GM21447 (cell line): ENCODE measurements around the gene FSTL4.

ENCODE experiments used
- ATAC-seq: cut with Tn5 transposase; IDR thresholded peaks from one replicate; pipeline ENCODE4 v1.9.1; 2021; ENCODE audit not compliant: unreplicated experiment

The FSTL4 gene

DNA sequence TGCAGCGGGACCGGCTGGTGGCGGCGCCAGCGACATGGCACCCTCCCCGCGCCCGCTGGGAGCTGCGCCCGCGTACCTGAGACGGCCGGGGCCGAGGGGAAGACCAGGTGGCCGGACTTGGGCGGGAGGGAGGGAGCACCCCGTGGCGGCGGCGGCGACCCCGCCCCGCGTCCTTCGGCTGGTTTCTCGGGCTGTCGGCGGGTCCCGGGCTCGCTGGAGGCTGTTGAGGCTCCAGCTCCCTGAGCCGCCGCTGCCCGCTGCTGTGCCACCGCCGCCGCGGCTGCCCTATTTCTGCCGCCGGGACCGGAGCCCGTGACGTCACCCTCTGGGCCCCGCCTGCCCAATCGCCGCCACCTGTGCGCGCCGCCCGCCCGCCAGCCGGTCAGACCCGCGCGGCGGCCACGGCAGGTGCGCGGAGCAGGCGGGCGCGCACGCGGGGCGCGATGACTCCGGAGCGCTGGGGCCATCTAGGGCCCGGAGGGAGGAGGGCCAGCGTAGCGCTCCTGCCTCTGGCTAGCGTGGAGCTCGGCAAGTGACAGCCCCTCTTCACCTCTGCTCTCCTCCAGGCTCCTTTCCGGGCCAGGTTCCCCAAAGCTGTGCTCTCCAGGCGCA, at the start of gene FSTL4:
TSS of gene FSTL4 (minus strand) at position 293 of the 612 bp plus-strand sequence.
- ATAC-seq = no peak

DNA sequence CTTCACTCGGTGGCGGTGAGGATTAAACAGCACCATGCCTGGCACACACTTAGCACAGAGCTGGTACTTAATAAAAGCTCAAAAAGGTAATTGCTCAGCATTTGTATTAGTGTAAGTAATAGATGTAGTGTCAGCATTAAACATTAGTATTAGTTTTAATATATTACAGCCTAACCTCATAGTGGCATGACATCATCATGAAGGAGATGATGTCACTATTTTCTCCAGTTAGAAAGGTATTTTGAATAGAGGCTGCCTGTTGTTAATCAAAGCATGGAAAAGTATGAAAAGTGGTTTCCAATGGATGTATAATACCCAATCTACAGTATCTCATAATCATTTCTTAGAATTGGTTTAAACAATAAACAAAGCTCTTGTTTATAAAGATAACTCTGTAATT, 49.0 kb upstream of the FSTL4 start:
- no peak for ATAC-seq

DNA sequence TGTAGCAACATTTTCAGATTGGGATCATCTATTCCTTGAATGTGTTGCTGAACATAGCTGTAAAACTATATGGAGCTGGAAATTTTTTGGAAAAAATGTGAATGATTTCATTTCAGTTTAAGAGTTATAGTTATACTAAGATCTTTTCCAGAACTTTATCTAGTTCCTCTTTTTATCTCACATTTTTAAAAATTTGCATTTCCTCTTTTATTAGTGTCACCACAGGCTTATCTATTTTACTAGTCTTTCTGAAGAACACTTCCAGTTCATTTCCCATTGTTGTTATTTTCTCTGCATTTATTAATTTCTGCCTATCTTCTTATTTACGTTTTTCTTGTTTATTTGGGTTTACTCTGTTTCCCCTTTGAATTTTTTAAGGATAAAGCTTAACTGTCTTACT, 46.0 kb upstream of the FSTL4 start:
- ATAC-seq = no peak

DNA sequence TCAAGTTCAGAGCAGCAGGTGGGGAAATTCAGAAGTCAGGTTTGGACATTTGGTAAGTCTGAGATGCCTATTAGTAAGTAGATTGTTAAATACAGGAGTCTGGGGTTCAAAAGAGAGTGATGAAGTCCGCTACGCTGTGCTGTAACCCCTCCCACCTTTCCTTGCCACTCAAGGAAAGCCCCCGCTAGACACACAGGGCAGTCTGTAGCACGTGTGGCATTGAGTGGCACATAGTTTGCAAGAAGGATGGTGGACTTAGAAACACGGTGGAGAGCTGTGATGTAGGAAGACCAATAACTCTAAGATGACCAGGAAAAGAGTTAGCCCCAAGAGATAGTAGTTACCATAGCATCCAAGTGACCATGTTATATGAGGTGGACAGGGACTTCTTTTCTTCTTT, 44.7 kb upstream of the FSTL4 start:
- no peak for ATAC-seq

DNA sequence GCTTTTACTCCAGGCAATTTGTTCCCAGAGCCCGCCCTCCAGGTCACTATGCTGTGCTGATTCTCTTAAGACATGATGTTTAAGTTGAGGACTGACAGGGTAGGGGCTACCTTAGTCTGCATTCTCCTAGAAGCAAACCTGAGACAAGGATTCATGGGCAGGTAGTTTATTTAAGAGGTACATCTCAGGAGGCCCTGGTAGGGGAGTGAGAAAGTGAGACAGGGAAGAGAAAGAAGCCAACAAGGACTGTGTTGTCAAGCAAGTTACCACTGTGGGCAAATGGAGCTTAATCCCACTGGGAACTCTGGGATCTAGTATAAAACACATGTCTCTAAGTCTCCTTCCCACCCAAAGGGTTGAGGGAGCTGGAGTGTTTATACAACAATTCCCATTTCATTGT, 43.6 kb upstream of the FSTL4 start:
- ATAC-seq = no peak

DNA sequence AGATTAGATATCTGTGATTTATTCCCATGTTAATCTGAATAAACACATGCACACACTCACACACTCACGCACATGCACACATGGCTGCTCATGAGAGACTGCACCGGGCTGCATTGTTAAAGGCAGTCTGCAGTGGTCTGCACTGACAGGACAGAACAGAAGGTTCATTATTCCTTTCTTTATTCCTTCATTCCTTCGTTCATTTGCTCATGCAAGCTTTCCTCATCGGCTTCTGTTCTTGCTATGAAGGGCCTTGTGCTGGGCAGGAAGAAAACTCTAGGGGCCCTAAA, 41.4 kb upstream of the FSTL4 start:
- no peak for ATAC-seq

DNA sequence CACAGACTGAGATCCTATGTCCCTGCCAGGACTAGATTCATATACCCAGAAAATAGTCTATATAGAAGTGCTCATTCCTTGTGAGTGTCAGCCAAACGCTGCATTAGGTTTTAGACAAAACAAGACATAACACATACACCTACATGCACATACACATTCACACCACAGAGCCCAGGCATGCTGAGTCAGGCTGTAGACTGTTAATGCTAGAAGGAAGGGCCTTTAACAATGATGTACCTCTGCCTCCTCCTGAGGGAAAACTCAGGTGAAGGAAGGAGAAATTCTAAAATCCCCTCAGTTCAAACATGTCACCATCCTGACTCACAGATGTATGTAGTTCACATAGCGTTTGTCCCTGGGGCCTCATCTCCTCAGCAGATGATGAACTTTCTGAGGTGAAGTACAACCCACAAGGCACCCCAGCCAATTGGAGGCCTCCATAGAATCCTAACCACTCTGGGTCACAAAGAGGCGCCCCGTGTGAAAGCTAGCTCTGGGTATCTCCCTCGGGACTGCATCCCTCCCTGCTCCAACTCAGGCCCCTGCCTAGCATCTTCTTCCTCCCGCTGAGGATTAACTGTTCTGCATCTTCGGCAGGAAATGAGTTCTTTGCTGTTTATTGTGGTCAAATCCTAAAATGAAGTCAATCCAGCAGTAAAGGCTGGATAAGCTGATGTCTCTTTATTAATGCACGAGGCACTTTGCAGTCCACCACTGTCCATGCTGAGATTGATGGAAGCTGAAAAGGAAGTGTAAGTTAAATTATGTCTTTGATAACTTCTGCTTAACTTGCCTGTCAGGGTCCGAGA, 40.8 kb upstream of the FSTL4 start:
- no peak for ATAC-seq

DNA sequence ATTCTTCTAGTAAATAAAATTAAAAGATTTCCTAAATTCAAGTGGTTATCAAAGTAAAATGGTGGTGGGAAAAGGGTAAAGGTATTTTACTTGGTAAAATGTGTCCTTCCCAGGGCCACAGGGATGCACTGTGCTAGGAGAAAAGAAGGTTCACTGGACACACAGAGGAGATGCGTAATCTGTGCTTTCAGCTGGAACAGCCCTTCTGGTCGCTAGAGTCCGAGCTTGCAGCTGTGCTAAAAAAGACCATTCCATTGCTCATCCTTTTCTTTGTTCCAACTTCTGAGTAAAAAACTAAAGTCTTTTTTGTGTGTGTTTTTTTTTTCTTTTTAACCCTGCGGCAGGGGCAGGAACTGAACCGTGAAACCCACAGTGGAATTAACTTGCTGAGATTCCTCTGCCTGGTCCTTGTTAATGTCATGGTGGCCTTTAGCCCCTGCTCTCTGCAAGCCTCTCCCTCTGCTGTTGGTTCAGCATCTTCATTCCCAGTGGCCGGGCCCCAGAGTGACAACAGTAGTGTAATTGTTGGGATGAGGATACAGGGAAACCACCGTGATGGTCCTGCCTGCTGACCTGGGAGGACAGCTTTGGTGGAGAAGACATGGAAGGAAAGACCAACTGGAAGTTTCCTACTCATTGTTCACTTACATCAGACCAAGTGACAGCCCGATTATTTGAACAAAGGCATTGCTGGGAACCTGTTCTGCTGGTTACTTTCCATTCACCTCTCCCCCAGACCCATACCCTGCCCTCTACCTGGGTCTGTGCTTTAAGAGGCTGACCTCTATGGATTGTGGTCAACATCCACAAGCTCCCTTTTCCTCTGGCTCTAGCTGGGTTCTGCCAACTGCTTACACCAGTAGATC, 31.9 kb upstream of the FSTL4 start:
- ATAC-seq = no peak

DNA sequence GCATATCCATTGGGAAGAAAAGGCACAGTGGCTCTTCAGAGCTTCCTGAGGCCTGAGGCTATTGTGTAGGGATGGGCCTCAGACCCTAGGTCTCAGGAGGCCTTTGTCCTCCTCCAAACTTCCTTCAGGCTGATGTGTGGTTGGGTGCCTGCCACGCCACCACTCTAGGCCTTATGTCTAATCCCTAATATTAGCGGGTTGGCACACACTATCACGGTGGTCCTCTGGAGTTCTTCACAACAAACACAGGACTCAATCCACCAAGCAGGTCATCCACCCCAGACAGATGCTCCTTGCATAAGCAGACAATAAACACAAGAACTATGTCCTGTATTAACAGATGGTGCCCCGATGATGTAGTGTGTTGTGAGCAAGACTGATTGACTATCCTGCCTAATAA, 31.0 kb upstream of the FSTL4 start:
- no peak for ATAC-seq

DNA sequence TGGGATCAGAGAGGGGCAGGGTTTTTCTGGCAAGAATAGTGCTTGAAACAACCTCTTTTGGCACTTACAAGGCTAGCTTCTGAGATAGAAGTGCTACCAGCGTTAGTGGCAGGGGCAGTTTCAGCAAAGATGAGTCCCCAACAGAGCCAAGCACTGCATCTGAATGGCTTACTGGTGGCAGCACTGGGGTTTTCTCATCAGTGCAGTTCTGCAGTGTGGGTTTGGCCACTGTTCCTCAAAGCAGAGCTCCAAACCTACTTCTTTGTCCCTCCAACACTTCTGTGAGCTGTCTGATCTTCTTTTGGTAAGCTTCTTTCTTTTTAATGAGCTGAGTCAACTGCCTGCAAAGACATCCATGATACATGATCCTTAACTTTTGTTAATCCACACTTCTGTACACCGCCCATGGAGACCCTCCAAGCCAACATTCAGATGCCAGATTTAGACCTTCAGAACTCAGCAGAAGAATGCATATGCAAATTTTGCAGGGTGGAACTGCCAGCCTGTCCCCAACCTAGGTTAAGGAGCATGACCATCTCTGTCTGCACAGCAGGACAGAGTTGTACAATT, 29.9 kb upstream of the FSTL4 start:
- no peak for ATAC-seq

DNA sequence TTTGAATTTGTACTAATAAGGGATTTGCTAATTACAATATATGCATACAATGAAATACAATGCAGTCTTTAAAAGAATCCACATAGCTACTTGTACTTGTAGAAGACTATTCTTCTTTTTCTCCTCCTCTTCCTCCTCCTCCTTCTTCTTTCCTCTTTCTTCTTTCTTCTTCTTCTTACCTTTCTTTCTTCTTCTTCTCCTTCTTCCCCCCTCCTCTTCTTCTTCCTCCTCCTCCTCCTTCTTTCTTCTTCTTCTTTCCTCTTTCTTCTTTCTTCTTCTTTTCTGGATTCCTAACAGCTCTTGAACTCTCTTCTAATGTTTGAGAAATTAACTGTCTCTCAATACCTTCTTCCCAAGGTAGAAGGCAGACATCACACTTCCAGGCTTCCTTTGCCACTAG, 29.3 kb upstream of the FSTL4 start:
- no peak for ATAC-seq

DNA sequence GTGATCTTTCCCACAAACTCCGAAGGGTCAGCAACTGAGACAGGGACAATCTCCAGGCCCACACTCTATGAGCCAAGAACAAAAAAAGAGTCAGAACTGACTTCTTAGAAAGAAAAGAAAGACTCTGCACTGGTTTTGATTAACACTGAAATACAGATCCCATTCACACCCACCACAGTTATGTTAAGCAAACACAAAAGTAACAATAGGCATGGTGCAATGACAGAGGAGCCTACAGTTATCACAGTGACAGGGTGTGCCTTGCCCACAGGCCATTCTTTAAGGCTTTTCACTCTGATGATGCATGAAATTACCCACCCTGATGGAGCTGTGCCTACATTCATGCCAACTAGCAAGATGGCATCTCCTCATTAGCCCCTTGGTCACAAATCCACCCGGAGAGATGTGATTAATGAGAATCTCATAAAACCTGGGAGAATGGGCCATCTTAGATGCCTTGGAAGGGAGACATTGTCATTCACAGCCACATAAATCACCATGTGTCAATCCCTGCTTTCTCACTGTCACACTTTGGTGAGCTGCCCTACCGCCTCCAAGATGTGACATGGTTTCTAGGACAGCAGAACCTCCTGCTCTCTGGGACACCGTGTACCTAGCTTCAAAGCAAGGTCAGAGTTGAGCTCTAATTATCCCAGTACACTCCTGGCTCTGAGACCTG, 27.6 kb upstream of the FSTL4 start:
- no peak for ATAC-seq

DNA sequence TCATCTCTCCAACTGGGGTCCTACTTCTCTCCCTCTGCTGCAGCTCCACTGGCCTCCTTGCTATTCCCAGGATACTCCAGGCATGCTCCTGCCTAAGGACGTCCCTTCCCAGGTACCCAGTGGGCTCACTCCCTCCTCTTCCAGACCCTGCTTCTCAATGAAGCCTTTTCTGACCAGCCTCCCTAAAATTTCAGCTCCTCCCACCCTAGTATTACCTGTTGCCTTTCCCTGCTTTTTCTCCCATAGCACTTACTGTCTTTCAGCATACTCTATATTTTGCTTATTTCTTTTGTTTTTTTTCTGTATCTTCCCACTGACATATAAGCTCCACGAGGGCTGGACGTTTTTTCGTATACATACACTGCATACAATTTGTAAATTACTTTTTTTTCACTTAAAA, 26.1 kb upstream of the FSTL4 start:
- no peak for ATAC-seq

DNA sequence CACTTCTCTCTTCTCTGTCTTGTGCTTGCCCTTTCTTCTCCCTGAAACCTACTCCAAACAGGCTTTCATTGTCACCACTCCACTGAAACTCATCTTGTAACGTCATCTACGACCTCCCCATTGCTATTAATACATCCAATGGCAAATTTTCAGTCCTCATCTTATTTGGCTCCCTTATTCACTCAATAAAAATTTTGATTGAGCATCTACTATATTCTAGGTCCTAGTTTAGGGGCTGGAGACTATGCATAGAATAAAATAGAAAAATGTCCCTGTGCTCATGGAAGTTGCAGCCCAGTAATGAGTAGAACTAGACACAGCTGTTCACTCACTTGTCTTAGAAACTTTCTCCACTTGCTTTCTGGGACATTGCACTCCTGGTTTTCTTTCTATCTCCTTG, 24.9 kb upstream of the FSTL4 start:
- no peak for ATAC-seq

DNA sequence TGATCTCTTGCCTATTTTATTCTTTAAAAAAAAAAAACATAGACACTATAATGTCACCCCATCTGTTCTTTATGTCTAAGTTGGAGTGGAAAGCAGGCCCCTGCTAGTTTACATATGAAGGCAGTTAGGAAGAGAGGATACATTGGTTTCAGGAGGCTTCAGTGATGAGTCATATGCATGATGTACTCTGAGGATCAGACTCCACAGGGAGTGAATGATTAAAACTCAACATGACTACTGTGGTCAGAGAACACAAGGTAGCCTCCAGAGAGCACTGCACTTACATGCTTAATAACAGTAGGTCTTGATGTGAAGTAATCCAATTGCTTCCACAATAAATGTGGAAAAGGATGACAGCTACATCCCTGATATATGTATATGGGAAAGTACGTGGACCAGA, 22.7 kb upstream of the FSTL4 start:
- ATAC-seq = no peak

DNA sequence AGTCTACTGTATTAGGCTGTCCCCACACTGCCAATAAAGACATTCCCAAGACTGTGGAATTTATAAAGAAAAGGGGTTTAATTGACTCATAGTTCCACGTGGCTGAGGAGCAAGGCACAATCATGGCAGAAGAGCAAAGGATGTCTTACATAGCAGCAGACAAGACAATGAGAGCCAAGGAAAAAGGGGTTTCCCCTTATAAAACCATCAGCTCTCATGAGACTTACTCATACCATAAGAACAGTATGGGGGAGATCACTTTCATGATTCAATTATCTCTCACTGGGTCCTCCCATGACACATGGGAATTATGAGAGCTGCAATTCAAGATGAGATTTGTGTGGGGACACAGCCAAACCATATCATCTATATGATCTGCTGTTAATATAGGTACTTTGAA, 14.8 kb upstream of the FSTL4 start:
- ATAC-seq = no peak

DNA sequence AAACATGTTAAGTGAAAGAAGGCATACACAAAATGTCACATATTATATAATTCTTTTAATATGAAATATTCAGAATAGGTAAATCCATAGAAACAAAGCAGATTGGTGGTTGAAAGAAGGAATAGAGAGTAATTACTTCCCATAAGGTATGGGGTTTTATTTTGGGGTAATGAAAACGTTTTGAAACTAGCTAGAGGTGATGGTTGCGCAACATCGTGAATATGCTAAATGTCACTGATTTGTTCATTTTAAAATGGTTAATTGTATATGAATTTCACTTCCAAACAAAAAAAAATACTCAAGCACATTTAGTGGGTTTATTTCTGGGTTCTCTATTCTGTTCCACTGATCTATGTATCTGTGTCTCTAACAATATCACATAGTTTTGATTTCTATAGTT, 12.0 kb upstream of the FSTL4 start:
- no peak for ATAC-seq

DNA sequence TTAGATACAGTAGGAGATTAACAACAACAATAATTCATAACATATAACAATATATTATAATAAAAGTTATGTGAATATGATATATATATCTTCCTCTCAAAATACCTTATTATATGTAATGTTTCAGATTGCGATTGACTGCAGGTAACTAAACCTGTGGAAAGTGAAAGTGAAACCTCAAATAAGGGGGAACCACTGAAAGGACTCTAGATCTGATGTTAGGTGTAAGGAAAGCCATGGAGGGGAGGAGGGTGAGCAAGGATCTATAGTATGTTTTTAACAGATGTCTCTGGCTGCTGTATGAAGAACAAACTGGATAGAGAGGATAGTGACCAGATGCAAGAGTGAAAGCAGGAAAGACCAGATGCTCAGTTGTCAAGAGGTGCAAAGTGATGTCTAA, 5.8 kb upstream of the FSTL4 start:
- ATAC-seq = no peak

DNA sequence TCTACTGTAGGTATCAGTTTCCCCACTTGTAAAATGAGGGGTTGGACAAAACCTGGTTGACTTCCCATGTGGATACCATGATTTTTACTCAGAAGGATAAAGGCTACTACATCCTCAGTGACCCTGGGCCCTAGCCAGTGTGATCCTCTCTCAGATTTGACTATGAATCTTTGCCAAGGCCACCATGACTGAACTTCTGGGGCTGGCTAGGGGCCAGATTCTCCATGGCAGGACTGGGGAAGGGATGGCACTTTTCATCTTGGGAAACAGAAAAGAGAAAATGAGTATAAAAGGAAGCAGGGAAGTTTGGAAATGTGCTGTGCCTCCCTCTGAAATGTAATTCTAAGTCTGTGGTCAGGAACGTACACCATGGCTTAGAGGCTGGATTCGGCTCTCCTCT, 1.4 kb upstream of the FSTL4 start:
- ATAC-seq = no peak

DNA sequence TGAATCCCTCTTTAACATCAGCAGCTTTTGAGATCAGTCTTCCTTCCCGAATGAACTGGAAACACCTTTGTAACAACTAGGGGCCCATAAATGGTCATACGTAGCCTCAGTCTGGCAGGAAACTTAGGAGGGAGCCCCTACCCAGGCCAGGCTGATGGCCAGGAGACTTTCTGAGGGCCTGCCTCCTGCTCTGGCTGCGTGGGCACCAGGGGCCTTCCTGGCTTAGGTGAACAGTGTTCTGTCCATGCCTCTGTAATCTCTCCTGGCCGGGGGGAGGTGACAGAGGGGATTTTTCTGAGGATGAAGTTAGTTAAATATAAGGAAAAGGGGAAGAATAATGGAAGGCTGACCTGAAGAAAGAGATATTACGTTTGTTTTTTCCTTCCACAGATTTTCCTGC, 843 bp upstream of the FSTL4 start:
- no peak for ATAC-seq
